PFSK-1 (cell line): ENCODE data around the gene INPP5F.
A peak's percentile ranks its signal among the peaks of the same experiment; 100 is the strongest.

Experiments
- FOXP2 ChIP-seq: optimal IDR thresholded peaks from 2 replicates; pipeline ENCODE3; 2011; ENCODE audit warnings: borderline replicate concordance, control low read depth, inconsistent platforms; ENCODE audit not compliant: insufficient read depth; ENCODE audit errors: extremely low read length, extremely low read depth
- POLR2AphosphoS5 ChIP-seq: IDR thresholded peaks from 2 replicates; pipeline ENCODE4 v1.6.1; 2012; ENCODE audit warnings: low read depth, mild to moderate bottlenecking, control low read depth, low read length, moderate library complexity
- SIN3A ChIP-seq: IDR thresholded peaks from 2 replicates; pipeline ENCODE4 v1.6.1; 2012; ENCODE audit warnings: mild to moderate bottlenecking, low read length, moderate library complexity, borderline replicate concordance; ENCODE audit not compliant: insufficient read depth
- TAF1 ChIP-seq: IDR thresholded peaks from 2 replicates; pipeline ENCODE4 v1.6.1; 2012; ENCODE audit warnings: low read length, control low read depth, borderline replicate concordance; ENCODE audit not compliant: insufficient read depth
- TF ChIP-seq, protein P1 (sequence below), 2 experiments: IDR thresholded peaks; 2 replicates each; pipeline versions ENCODE4 v1.6.1 to v1.8.0; 2011 to 2012; ENCODE audit warnings: low read depth in 2 of 2, low read length in 2 of 2, control low read depth in 1 of 2, inconsistent platforms in 1 of 2, mild to moderate bottlenecking in 1 of 2, moderate library complexity in 1 of 2; ENCODE audit not compliant: insufficient read depth in 1 of 2

Gene INPP5F

DNA sequence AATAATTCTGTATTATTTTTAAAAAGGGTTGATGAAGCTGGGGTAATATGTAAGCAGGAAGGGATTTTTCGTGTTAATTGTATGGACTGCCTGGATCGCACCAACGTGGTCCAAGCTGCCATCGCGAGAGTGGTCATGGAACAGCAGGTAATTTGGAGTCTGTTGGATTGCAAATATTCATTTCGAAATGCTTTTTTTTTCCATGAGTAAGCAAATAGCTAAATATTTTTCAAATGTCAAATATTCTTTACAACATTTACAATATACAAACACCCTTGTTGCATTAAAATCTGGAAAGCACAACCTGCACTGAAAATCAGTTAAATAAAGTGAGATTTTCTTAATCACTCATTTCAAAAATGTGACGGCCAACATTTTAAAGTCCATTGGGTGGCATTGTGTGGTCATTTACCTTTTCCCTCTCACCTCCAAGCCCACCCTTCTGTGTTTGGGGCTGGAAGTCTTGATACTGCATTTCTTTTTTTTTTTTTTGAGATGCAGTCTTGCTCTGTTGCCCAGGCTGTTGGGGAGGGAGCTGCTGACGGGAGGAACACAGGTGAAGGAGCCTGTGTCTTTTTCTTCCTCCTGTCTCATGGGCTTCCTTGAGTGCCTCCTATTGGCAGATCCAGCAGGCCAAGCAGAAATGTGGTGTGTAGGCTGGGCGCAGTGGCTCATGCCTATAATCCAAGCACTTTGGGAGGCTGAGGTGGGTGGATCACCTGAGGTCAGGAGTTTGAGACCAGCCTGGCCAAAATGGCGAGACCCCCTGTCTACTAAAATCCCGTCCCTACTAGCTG lies 80.7 kb downstream of the INPP5F start:
- TF ChIP-seq TAF1 = no peak
- no peak for TF ChIP-seq SIN3A

DNA sequence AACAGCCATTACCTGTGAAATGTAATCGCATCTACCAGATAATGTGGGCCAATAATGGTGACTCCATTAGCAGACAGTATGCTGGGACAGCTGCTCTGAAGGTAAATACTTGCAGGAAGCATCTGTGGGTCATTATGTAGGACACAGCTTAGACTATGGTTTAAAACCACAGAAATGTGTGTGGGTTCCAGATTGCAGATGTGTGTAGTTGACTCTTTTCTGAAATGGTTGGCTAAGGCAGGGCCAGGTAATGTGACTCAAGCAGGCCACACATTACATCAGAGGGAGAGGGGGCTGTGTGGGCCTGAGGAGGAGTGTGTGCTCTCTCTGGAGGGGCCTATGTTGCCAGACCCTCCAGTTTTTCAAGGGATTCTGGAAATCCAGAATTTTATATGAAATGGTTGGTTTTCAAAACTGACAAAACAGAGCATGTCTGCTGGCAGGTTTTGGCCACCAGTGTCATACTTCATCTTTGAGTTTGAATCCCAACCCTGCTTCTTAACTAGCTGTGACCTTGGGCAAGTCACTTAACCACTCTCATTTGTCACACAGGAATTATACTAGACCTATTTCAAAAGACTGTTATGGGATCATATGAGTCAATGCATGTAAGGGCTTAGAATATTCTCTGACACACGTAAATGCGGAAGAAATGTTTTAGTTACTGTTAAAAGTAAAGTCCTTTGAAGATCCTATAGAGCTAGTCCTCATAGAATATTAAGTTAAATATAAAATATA lies 82.3 kb downstream of the INPP5F start:
- no peak for TF ChIP-seq TAF1
- no peak for TF ChIP-seq POLR2AphosphoS5
- TF ChIP-seq, protein P1, sequence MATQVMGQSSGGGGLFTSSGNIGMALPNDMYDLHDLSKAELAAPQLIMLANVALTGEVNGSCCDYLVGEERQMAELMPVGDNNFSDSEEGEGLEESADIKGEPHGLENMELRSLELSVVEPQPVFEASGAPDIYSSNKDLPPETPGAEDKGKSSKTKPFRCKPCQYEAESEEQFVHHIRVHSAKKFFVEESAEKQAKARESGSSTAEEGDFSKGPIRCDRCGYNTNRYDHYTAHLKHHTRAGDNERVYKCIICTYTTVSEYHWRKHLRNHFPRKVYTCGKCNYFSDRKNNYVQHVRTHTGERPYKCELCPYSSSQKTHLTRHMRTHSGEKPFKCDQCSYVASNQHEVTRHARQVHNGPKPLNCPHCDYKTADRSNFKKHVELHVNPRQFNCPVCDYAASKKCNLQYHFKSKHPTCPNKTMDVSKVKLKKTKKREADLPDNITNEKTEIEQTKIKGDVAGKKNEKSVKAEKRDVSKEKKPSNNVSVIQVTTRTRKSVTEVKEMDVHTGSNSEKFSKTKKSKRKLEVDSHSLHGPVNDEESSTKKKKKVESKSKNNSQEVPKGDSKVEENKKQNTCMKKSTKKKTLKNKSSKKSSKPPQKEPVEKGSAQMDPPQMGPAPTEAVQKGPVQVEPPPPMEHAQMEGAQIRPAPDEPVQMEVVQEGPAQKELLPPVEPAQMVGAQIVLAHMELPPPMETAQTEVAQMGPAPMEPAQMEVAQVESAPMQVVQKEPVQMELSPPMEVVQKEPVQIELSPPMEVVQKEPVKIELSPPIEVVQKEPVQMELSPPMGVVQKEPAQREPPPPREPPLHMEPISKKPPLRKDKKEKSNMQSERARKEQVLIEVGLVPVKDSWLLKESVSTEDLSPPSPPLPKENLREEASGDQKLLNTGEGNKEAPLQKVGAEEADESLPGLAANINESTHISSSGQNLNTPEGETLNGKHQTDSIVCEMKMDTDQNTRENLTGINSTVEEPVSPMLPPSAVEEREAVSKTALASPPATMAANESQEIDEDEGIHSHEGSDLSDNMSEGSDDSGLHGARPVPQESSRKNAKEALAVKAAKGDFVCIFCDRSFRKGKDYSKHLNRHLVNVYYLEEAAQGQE (IDR thresholded peaks at IDR 0.05; ENCODE audit: insufficient read depth in 1 of 2, low read depth in 2 of 2, low read length in 2 of 2) = no peak
- TF ChIP-seq SIN3A = no peak
- TF ChIP-seq FOXP2 = no peak

DNA sequence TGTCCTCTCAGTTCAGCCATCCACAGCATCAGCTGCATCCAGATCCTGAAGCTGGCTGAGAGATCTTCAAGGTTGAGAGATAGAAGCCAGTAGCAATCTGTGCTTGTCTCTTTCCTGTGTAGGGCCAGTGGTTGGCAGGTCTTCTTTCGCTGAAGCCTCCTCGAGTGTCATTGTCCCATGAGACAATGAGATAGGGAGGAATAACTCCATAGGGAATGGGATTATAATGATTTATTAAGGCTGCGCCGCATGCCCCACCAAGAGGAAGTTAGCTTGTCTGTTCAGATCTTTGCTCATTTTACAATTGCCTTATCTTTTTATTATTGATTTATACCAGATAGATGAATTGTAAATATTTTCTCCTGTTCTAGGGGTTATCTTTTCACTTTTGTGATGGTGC lies 85.3 kb downstream of the INPP5F start:
- TF ChIP-seq POLR2AphosphoS5 = no peak
- TF ChIP-seq TAF1 = no peak
- TF ChIP-seq SIN3A = no peak
- TF ChIP-seq, protein P1 (IDR thresholded peaks at IDR 0.05; ENCODE audit: insufficient read depth in 1 of 2, low read depth in 2 of 2, low read length in 2 of 2) = no peak
- no peak for TF ChIP-seq FOXP2

DNA sequence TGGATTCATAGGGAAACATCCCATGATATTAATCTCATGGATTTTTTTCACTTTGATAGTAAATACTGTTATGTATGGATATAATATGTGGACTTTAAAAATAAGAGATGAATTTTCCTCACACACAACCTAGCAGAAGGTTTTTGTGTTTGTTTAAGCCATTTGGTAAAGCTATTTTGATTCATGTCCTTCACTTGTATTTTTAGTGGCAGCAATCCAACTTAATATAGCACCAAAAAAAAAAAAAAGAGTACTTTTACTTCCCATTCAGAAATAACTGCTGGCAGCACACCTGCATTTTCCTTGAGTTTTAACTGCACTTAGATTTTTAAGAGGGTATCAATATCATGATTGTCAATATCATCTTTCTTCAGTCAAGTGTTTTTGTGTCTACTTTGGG lies 86.8 kb downstream of the INPP5F start:
- TF ChIP-seq TAF1 (no peak), POLR2AphosphoS5 (no peak), FOXP2 (no peak), SIN3A (no peak)
- TF ChIP-seq, protein P1 (IDR thresholded peaks at IDR 0.05; ENCODE audit: insufficient read depth in 1 of 2, low read depth in 2 of 2, low read length in 2 of 2) = no peak

DNA sequence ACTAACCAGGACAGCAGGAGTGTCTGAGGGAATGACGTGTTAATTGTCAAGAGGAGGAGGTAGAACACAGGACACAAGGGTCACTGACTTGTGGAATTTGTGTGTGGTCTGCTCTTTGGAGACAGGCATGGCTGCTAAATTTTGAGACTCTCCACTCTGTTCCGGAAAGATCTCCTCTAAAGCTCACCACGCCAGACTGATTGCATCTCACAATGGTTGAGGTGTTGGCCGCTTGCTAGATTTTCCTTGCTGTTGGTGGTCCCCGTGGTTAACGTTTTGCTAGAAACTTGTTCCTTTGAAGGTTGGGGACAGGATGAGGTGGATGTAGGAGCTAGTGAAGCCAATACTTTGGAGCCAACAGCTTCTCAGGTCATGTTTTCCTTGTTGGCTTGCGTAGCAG lies 89.8 kb downstream of the INPP5F start:
- TF ChIP-seq POLR2AphosphoS5 (no peak), SIN3A (no peak), TAF1 (no peak)

DNA sequence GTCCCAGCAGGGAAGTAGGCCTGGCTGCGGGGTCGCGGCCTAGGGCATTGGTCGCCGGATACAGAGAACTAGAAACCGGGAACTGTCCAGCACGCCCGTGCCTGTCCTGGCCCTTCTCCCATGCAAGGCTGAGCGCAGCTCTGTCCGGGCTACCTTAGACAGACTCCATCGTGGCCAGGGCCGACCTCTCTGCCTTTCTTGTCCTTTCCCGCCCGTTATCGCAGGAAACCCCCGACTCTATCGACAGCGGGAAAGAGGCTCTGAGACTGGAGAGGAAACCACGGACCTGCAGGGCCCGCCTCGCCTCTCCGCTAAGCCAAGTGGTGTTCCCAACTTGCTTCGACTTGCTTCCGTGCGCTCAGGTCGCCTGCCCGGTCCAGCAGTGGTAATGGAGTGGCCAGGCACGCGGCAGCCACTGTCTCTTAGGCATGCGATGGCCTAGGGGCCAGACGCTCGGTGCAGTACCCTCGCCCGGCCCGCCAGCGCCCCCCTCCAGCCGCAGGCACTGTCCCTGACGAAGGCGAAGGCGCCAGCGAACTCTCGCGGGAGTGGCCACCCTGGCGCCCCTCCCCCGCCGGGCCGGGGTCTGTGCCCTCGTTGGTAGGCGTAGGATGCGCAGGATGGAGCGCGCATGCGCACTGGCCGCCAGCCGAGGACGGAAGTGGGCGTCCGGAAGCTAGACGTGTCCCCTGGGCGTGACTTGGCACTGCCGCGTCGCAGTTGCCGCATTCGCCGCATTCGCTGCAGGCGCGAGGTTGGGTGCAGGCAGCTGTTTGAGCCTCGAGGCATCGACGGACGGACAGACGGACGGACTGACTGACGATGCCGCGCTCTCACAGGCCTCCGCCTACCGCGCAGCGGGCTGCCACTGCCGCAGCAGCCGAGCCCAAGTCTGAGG lies 92.4 kb downstream of the INPP5F start:
- TF ChIP-seq POLR2AphosphoS5 = no peak
- TF ChIP-seq FOXP2 = no peak
- TF ChIP-seq, protein P1 (IDR thresholded peaks at IDR 0.05; ENCODE audit: insufficient read depth in 1 of 2, low read depth in 2 of 2, low read length in 2 of 2) = peak; percentile 46 to 78; a peak in 2 of 4 replicates
